ENCODE measurements around the gene SMO.
A peak's percentile ranks its signal among the peaks of the same experiment; 100 is the strongest.

Gene SMO

DNA sequence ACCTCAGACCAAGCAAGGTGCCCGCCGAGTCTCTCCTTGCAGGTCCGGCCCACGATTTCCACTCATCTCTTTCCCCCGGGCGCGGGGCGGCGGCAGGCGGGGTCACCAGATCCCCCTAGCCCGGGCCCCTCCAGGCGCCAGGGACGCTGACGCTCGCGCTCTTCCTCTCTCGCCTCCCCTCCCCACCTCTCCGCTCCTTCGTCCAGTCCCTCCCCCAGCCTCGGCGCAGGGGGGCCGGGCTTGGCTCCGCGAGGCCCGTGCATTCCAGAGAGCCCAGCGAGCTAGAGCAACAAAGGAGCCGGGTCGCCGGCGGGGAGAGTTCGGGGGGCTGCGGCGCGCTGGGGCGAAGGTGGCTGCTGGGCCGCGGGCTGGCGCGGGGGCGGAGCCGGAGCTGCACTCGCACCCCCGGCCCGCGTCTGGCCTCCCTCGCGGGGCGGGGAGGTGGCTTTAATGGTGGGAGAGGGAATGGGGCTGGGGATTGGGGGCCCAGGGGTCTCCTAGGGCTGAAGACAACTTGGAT, at the start of gene SMO:
Gene SMO (plus strand): TSS at position 262 of the 520 bp plus-strand sequence. CDS start 519 bp downstream, outside the sequence.
- no peak for DNase-seq (ENCODE audit: low read depth)

- no peak for DNase-seq (ENCODE audit: low read depth)
Observed at GRCh38 chr7:129143724-129144094, 44.7 kb upstream of the SMO start.

DNA sequence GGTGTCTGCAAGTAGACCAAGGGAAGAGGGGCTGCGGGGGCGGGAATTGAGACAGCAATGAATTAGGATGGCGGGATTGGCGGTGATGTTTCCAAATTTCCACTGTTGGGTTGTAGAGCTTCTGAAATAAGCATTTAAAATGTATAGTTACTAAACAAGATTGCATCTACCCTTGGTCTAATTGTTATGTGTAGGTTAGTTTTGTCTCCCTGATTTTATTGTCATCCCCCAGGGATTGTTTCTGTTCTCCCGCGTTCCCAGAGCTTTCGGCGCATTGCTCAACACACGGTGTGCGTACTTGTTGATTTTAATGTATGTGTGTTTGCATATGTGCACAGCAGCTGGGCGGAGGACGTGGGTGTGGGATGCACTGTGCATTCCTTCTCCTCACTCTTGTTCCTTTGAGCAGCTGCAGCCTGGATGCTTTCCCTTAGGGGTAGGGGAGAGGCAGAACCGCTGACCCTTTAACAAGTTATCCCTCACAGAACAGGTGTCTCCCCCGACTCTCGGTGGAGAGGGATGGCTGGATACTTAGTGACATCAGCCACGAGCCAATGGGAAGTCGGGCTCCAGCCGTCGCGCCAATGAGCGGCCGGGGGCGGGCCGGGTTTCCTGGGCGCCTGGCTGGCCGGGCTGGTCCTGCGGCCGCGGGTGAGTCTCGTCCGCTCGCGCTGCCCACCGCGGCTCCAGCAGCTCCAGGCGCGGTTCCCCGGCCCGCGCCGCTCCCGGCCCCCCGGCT, 44.2 kb upstream of the SMO start, which contains the start of gene TSPAN33:
Gene TSPAN33 (plus strand): TSS at position 613 of the 739 bp plus-strand sequence. CDS start 274 bp downstream, outside the sequence.
- DNase-seq (ENCODE audit: low read depth): peak; percentile 49

DNA sequence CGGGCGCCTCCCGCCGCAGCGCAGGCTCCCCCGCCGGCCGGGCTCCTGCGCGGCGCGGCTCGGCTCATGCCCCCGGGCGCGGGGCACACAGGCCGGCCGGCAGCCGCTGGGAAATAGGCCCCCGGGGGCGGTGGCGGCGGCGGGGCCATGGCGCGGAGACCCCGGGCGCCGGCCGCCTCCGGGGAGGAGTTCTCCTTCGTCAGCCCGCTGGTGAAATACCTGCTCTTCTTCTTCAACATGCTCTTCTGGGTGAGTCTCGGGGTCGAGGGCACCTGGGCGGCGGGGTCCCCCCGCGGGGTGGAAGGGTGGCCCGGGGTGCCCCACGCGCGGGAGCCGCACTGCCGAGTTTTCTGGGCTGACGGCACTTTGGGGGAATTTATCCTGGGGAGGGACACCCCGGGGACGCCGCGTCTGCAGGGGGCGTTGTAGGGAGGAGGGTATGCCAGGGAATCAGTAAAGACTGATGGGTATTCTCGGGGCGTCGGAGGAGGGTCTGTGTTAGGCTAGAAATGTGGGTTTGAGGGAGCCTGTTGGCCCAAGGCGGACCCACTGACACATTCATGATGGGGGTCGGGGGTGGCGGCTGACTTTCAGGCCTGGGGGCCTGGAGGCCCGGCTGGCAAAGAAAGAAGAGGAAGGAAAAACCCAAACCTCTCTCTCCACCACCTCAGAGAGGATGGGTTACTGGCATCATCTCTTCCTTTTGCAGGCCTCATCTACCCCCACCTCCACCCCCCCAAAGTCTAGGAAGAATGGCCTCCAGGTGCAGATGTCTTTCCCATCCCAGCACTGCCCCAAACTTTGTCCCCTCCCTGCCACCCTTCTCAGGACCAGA, 43.4 kb upstream of the SMO start:
- DNase-seq (ENCODE audit: low read depth): no peak

- no peak for DNase-seq (ENCODE audit: low read depth)
Observed at GRCh38 chr7:129146237-129146979, 42.0 kb upstream of the SMO start.

DNA sequence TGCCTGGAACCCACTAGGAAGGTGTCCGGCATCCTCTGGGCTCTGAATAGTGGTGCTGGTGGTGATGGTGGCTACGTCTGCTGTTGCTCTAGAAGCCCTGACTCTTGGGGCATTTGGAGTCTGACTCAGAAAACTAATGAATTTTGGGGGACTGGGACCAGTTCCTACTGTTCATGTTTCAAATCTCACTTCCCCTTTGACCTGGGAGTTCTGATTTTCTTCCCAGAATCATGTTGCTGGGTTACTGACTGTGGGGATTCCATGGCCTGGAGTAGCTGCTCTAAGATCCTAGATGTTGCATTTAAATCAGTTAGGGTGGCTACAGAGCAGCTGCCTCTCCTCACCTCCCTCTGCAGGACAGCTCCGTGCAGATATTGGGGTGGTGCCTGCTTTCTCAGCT, 40.7 kb upstream of the SMO start:
- no peak for DNase-seq (ENCODE audit: low read depth)

GRCh38 chr7:129149511-129149910, 38.9 kb upstream of the SMO start:
- no peak for DNase-seq (ENCODE audit: low read depth)

- no peak for DNase-seq (ENCODE audit: low read depth)
Observed at GRCh38 chr7:129150199-129150996, 38.0 kb upstream of the SMO start.

DNA sequence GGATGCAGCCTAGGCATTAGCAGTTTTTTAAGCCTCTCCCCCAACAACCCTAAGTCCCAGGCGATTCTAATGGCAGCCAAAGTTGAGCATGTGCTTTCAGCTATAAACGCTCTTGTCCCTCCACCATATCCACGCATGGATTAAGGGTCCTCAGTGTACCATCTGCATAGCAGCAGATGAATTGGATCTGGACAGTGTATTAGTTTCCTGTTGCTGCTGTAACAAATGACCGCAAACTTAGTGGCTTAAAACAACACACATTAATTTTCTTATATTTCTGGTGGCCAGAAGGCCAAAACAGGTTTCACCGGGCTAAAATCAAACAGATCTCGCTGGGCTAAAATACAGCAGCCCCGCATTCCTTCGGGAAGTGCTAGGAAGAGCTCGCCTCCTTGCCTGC, 30.8 kb upstream of the SMO start:
- DNase-seq (ENCODE audit: low read depth): no peak

- DNase-seq (ENCODE audit: low read depth): no peak
Observed at GRCh38 chr7:129159539-129159938, 28.9 kb upstream of the SMO start.

- DNase-seq (ENCODE audit: low read depth): no peak
Observed at GRCh38 chr7:129160161-129160905, 28.1 kb upstream of the SMO start.

DNA sequence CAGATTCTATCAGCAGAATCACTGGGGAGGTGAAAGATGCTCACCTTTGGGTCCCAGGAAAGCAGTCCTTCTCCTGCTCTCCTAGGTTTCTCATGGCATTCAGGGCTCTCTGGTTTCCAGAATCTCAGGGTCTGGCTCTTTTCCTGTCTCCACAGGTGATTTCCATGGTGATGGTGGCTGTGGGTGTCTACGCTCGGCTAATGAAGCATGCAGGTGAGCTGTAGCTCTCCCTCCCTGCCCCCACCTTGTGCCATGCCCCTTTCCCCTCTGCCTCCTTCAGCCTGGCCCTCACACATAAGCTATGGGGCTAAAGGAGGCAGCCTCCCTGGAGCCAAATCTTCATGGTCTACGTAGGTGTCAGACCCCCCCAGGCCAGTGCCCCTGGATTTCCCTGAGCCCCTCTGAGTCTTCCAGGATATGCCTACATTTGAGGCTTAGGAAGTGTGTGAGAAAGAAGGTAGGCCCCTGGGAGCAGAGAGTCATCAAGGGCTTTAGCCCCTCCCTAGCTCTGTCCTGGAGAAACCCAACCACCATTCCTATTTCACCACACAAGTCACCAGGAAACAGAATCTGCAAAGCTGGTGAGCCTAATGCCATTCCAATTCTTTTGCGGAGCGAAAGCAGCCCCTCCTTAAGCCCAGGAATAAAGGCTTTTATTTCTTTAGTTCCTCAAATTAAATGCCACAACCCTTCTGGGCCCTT, 26.8 kb upstream of the SMO start:
- DNase-seq (ENCODE audit: low read depth): no peak

- no peak for DNase-seq (ENCODE audit: low read depth)
Observed at GRCh38 chr7:129162732-129163131, 25.7 kb upstream of the SMO start.

DNA sequence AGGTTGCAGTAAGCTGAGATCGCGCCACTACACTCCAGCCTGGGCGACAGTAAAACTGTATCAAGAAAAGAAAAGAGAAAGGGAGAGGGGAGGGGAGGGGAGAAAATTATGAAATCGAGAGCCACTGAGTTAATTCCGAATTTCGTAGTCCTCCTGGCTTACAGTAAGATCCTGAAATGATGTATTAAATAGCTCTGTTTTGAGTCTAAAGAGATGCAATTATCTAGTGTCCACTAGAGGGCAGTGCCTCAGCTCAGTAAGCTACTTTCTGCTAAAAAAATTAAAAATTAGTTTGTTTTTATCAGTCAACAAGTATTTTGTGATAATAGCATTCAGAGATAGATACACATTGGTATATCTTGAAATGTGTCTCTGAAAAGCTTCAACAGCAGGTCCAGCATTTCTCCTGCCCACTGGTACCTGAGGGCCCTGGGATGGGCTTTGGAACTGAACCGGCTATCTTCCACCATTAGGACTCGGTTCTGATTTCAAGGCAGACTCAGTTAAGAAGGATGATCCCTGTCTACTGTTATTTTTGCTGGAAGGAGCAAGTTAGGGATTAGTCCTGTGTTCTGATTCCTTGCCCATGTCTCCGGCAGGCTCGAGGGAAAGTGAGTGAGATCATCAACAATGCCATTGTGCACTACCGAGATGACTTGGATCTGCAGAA, 24.4 kb upstream of the SMO start:
- peak; percentile 59 for DNase-seq (ENCODE audit: low read depth)

- DNase-seq (ENCODE audit: low read depth): no peak
Observed at GRCh38 chr7:129166745-129167144, 21.7 kb upstream of the SMO start.

DNA sequence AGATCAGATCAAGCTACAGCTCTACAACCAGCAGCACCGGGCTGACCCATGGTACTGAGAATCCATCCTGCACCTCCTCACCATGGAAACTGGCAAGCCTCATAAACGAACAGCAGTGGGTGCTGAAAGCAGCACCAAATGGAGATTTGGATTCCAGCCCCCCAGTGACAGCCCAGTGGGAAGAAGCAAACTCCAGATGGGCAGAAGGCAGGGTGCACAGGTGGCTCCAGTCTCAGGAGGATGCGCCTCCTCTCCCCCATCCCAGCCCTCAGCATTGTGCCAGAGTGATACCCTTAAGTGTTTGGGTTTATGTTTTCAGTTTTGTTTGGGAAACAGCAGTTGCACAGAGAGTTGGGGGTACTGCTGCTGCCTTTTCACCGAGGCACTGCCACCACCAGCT, 20.6 kb upstream of the SMO start:
- DNase-seq (ENCODE audit: low read depth): no peak

GRCh38 chr7:129168231-129169021, 20.0 kb upstream of the SMO start:
- DNase-seq (ENCODE audit: low read depth): no peak

DNA sequence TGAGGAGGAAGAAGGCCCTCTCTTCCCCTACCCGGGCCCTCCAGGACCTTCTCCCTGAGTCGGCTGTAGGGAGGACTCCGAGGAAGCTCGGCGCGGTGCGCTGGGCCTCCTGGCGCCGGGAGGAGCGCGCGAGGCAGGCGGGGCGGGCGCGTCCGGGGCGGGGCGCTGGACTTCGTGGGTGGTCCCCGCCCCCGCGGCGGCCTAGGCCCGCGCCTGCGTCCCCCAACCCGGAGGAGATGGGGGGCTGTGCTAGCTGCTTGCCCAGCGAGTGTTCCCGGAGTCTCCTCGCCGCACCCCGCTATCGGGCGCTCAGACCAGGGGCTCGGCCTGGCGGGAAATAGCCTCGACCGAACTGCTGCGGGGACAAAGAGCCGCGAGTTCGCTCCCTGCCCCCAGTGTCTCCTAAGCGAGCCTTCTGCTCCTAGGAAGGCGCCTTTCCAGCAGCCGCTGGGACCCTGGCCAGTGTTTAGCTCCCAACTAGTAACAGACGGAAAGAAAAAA, 19.2 kb upstream of the SMO start:
- DNase-seq (ENCODE audit: low read depth): no peak
